HL-60/S4 treated with phorbol 12-myristate 13-acetate at 8.2 ng/mL for 4 days and 3 days (cell line): ENCODE data around the gene OLFM2.

Source experiments
- in situ Hi-C: fragments of 300-500 bp; cut with MboI; formaldehyde crosslinking; loops from 2 replicates; pipeline ENCODE4 v1.15.0; 2022; ENCODE audit warnings: low sequenced_read_pairs

OLFM2 gene

GRCh38 chr19:9912551-9913236 lies 23.6 kb downstream of the OLFM2 start:
- in situ Hi-C loops: no loop called here

GRCh38 chr19:9911524-9912185 lies 24.7 kb downstream of the OLFM2 start:
- in situ Hi-C loops: no loop called here

GRCh38 chr19:9910625-9911024 lies 25.7 kb downstream of the OLFM2 start:
- in situ Hi-C loops: no loop called here

GRCh38 chr19:9909251-9909650 lies 27.1 kb downstream of the OLFM2 start:
- in situ Hi-C loops: no loop called here

GRCh38 chr19:9906475-9907087 lies 29.7 kb downstream of the OLFM2 start:
- in situ Hi-C loops: no loop called here

- in situ Hi-C loops: no loop called here
These were observed 33.0 kb downstream of the OLFM2 start for GRCh38 chr19:9903336-9903735.

GRCh38 chr19:9901642-9902041 lies 34.7 kb downstream of the OLFM2 start:
- in situ Hi-C loops: no loop called here

- in situ Hi-C loops: no loop called here
These were observed 35.3 kb downstream of the OLFM2 start for GRCh38 chr19:9901020-9901419.

- in situ Hi-C loops: no loop called here
These were observed 44.5 kb downstream of the OLFM2 start for GRCh38 chr19:9891609-9892373.

- in situ Hi-C loops: no loop called here
These were observed 51.2 kb downstream of the OLFM2 start for GRCh38 chr19:9885077-9885552.

GRCh38 chr19:9883764-9884163 lies 52.6 kb downstream of the OLFM2 start:
- in situ Hi-C loops: no loop called here

- in situ Hi-C loops: no loop called here
These were observed 53.0 kb downstream of the OLFM2 start for GRCh38 chr19:9883231-9883758.

GRCh38 chr19:9881720-9882119 lies 54.6 kb downstream of the OLFM2 start:
- in situ Hi-C loops: no loop called here

GRCh38 chr19:9878511-9879196 lies 57.7 kb downstream of the OLFM2 start:
- in situ Hi-C loops: no loop called here

GRCh38 chr19:9877780-9878510 lies 58.4 kb downstream of the OLFM2 start:
- in situ Hi-C loops: no loop called here

- in situ Hi-C loops: no loop called here
These were observed 60.5 kb downstream of the OLFM2 start for GRCh38 chr19:9875796-9876195.

- in situ Hi-C loops: no loop called here
These were observed 61.2 kb downstream of the OLFM2 start for GRCh38 chr19:9875031-9875627.

GRCh38 chr19:9872618-9873242 lies 63.6 kb downstream of the OLFM2 start:
- in situ Hi-C loops: no loop called here
